GM12801 (cell line): ENCODE data around the gene MYH3.

ENCODE experiments used
- CTCF ChIP-seq: IDR thresholded peaks from one replicate; pipeline ENCODE4 v1.5.1; 2011; ENCODE audit warnings: control low read depth; ENCODE audit not compliant: insufficient read length; ENCODE audit errors: extremely low read depth

The MYH3 gene

DNA sequence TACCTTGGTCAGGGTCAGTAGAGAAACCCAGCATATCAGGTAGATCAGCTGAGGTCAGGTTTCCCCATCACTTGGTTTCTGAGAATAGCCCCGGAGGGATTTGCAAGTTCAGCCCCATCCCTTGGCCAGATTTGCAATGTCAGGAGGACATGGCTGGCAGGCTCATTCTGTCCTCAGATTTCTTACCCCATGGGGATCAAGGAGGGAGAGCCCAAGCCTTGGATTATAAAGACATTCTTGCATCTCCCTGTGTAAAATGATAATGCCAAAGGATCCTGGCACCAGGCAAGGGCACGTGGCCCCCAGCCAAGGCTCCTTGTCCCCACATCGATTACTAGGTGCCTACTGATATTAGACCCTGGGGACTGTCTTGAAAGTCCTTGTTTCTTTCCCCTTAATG lies 53.2 kb downstream of the MYH3 start:
- TF ChIP-seq CTCF, result no peak

DNA sequence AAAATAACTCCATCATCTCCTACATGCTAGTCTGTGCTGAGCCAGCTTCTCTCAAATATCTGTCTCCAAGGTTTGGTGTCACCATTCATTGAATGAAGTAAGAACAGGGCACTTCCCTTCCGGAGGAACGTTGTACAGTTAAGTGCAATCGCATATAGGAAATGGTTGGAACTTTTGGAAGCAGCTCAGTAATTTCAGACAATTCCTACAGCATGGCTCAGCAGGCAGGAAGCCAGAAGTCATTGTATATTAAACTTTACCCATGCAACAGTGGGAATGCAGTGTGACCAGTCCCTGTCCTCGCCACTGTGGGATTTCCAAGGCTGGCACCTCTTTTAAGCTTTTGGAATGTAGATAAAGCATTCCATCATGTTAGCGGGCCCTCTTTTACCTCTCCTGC lies 56.5 kb downstream of the MYH3 start:
- no peak for TF ChIP-seq CTCF

DNA sequence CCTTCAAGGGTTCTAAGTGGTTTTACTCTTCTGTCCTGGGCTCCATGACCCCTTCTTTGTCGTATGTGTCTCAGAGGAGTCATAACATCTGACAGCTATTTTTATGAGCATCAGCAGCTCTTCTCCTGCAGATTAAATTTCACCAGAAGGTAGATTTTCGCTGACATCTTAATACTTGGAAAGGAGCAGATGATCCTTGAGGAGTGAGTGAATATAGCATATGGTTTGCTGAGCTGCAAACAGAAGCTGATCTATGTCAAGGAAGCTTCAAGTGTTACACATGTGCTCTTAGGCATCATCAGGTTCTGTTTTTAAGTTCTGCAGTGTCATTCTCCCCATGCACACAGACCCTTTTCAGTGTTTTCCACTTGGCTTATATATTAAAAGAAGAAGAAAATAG lies 58.5 kb downstream of the MYH3 start:
- TF ChIP-seq CTCF, result no peak

GRCh38 chr17:10589553-10590145 lies 67.5 kb downstream of the MYH3 start:
- TF ChIP-seq CTCF, result no peak

DNA sequence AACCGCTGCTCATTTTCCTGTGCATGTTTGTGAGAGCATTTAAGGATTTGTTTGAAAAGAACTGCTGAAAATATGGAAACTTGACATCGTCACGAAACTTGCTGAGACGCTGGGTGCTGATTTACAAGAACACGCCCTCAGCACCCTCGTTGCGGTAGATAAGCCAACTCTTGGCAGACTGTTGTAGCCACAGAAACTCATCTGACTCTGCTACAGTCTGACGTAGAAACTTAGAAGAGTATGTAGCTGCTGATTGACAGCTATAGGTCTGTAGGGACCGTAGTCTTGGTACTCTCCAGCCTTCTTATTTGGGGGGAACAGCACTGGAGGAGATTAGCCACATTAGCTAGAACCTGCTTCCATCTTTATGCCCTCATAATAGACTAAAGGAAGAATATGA lies 71.6 kb downstream of the MYH3 start:
- TF ChIP-seq CTCF, result no peak

GRCh38 chr17:10583834-10584233 lies 73.3 kb downstream of the MYH3 start:
- no peak for TF ChIP-seq CTCF

DNA sequence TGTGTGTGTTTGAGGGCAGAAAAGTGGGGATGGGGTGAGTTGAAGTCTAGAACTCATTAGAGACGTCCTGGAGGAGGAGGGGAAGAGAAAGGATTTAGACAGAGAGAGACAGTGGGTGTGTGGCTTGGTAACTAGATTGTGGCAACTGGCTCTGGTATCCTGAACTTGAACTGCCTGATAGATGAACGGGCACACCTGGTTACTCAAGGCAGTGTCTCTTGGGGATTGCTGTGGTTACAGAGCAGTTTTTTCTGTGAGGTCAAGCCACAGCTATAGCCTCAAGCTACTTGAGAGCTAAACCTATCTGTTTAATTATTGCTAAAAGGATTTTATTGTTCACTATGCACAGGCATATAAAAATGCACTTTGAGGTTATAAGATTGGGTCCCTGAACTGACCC lies 77.8 kb downstream of the MYH3 start:
- TF ChIP-seq CTCF, result no peak
